Activated T-helper 9 cell treated with anti-CD3 and anti-CD28 coated beads, Interleukin-2, amount 50 U/mL, for 16 hours (primary cell): ENCODE data around the gene BSDC1.

ENCODE experiments used
- DNase-seq: peaks from one replicate; pipeline ENCODE4 v3.0.0-alpha.2; 2020; ENCODE audit warnings: low read depth

The BSDC1 gene

DNA sequence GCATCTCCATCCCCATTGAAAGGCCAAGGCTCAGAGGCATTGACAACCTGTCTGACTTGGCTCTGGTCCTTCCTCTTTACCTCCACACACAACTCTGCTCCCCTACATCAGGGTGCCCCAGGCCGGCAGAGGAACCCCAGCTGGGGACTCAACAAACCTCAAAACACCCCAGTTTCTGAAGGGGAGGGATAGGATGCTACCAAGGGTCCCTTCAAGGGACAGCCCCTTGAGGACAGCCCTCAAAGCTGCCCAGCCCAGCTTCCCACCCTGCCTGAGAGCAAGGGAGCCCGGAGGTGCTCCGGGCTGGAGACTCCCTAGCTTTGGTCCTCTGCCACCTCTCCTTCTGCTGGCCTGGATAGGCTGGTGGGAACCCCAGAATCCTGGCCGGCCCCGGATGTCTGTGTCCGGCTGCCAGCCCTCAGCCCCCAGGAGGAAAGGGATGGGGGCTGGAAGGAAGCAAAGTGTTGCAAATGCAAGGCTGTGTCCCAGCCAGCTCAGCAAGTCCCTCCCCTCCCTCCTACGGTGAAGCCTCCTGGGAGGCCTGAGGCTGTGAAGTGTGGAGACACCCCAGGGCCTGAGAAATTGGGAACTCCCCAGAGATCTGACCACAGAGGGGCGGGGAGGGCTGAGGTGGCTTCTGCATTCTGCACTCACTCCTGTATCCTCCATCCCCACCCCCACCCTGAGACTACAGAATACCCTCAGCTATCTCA is 57.1 kb downstream of the BSDC1 start:
- DNase-seq: peak; percentile 53

DNA sequence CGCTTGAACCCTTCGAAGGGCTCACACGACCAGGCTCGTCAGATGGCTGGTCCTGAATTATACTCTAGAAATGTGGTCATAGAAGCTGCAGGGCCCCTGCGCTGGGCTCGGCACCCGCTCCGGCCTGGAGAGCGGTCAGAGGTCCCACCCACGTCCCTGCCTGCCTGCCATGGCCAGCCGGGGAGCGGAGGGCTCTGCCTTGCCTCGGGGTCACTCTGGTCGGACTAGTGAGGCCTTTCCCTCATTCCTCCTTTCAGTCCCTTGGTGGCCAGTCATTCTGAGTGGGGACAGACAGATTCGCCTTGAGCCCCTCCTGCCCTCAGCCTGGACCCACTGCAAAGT is 57.7 kb downstream of the BSDC1 start:
- no peak for DNase-seq

DNA sequence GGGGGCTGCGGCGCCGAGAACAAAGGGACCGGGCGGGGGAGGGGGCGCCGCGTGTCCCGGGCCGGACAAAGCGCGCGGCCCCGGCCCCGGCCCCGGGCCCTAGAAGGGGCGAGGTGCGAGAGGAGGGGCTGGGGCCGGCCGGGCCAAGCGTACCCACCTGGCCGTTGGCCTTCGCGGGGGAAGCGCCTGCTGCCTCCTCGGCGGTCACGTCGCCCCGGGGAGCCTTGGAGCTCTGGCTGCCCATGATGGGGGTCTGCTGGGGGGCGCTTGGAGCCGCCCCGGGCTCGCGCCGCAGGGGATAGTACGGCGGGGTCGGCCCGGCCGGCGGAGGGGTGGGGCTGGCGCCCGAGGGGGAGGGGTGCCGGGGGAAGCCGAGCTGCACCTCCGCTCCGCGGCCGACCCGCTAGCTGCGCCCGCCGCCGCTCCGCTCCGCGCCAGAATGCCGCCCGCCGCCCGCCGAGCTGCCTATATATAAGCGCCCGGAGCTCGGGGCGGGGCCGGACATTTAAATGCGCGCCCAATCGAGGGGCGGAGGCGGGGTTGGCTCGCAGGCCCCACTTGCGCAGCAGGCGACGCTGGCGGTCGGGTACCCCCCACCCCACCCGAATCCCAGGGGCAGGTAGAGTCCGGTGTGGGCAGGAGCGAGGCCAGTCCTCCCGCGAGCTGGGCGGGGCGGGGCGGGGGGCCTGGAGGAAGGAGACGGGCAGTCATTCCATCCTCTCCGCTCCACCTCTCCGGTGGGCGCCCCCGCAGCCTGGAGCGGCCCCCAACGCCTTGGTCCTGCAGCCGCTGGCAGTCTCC is 58.3 kb downstream of the BSDC1 start, which contains the start of gene MARCKSL1:
MARCKSL1 (minus strand) TSS at position 444 of the 801 bp plus-strand sequence; CDS start at position 244, 200 bp downstream.
- DNase-seq: peak; percentile 79

DNA sequence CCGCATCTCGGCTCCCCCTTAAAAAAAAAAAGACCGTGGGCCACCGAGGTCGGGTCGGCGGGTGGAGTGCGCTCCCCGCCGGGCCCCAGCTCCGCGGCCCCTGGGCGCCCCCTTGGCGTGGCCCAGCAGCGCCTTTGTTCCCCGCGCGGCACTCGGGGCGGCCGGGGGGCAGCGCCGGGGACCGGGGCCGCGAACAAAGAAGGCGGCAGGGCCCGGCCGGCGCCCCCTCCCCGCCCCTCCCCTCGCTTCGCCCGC is 58.8 kb downstream of the BSDC1 start:
- DNase-seq: no peak

DNA sequence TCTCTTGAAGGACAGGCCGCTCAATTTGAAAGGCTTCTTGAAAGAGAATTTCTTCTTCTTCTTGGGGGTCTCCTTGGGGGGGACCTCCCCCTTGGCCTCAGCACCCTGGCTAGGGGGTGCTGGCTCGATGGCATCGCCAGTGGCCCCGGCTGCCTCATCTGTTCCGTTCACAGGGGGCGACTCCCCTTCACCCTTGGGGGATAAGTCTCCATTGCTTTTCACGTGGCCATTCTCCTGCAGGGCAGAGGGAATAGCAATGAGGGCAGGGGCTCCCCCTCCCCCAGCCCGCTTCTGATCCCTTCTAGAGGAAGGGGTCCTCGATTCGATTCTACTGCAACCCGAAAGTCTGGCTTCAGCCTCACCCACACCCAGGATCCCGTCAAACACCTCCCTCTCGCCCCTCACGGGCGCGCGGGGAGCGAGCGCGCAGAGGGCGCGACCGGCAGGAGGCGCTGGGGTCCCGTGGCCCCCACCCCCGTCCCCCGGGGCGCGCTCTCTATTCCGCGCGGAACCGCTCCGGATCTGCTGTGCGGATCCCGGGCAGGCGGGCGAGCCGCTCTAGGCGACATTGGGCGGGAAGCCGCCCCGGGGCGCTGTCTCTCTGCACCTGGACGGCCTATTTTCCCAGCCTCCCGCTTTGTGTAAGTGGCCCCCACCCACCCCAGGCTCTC is 59.2 kb downstream of the BSDC1 start:
- peak; percentile 58 for DNase-seq

DNA sequence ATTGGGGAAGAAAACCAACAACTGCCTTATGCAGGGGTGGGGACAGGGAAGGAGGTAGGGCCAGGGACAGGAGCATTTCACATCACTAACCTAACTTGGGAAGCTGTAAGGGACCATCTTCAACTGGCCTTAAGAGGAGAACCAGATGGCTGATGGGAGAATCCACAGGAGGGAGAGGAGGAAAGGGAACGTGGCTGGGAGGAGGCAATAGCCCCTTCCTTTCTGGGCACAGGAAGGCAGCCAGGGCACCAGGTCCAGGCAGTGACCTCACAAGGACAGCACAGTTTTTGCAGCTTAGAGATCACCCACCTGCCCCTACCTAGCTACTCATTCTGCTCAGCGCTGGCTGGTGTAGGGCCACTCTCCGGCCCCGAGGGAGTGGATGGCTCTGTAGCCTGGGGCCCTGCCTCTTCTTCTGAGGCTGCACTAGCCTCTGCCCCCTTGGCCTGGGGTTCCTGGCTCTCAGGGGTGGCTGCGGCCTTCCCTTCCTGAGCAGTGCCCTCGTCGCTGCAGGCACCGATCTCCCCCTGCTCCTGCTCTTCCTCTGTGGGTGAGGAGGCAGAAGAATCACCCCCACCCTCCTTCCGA is 59.9 kb downstream of the BSDC1 start:
- no peak for DNase-seq

DNA sequence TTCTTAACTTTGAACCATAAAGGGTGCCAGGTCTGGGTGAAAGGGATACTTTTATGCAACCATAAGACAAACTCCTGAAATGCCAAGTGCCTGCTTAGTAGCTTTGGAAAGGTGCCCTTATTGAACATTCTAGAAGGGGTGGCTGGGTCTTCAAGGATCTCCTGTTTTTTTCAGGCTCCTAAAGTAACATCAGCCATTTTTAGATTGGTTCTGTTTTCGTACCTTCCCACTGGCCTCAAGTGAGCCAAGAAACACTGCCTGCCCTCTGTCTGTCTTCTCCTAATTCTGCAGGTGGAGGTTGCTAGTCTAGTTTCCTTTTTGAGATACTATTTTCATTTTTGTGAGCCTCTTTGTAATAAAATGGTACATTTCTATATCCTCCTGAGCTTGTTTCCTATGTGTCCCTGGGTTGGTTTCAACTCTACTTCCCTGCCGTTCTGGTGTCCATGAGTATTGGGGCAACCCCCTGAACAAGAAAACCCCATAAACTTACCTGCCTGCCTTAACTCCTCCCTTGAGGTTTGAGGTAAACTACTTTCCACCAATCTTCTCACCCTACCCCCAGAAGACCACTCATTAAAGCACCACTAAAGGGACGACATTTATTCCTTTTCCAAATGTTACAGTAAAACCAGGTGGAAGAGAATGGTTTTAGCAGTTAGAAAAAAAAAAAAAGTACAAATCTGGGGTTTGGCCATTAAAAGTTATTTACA is 60.8 kb downstream of the BSDC1 start:
- no peak for DNase-seq

DNA sequence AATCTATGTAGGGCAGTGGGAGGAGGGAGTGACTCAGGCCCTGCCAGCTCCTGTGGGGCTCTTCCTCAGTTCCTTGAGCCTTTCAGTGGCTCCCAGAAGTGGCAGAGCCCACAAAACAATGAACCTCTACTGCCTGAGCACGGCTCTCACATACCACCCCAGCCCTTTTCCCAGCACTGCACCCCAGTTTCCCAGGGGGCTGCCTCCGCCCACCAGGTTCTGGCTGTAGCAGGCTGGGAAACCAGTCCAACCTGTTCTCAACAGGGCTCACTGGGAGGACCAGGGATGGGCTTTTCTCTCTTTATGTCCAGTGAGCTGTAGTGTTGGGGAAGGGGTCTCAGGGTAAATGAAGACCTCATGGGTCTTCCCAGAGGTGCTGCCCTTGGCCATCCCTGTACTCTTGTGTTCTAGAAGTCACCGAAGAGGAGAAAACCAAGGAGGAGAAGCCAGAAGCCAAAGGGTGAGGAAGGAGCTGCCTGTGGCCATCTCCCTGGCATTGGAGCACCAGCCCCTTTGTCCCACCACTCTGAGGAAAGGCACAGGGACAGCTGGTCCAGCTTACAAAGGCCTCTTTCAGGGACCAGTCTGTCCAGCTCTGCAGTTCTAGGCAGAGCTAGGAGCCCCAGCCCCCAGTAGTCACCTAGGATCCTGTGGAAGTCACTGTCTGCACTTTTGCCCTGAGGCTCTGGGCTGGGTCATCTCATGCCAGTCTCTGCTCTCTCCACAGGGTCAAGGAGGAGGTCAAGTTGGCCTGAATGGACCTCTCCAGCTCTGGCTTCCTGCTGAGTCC is 61.8 kb downstream of the BSDC1 start:
- DNase-seq: no peak

DNA sequence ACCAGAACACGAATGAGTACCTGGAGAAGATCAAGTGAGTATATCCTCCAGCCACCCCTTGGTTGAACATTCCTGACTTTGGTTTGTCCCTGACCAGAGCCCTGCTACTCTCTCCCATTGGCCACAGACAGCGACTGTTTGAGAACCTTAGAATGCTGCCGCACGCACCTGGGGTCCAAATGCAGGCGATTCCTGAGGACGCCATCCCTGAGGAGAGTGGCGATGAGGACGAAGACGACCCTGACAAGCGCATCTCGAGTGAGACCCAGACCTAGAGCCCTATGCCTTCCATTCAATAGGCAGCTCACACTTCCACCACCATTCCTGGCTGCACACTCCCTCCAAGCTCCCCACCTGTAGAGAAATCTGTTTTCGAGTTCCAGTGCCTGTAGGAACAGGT is 62.7 kb downstream of the BSDC1 start:
- DNase-seq: no peak

DNA sequence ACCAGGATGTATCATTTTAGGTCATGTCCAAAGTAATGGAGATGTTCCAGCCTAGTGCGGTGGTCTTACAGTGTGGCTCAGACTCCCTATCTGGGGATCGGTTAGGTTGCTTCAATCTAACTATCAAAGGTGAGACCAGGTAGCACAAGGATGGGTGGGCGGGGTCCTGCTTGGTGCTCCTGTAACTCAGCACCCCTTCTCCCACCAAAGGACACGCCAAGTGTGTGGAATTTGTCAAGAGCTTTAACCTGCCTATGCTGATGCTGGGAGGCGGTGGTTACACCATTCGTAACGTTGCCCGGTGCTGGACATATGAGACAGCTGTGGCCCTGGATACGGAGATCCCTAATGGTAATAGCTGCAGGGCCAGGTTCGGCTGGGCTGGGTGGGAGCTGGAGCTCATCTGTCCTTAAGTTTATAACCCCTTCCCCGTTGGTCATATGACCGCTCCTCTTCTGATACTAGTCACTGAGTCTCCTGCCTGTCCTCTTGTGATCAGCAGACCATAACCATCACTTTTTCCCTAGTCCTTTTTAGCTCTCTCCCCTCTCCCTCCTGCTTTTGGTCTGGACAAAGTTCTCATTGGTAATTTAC is 63.6 kb downstream of the BSDC1 start:
- no peak for DNase-seq

DNA sequence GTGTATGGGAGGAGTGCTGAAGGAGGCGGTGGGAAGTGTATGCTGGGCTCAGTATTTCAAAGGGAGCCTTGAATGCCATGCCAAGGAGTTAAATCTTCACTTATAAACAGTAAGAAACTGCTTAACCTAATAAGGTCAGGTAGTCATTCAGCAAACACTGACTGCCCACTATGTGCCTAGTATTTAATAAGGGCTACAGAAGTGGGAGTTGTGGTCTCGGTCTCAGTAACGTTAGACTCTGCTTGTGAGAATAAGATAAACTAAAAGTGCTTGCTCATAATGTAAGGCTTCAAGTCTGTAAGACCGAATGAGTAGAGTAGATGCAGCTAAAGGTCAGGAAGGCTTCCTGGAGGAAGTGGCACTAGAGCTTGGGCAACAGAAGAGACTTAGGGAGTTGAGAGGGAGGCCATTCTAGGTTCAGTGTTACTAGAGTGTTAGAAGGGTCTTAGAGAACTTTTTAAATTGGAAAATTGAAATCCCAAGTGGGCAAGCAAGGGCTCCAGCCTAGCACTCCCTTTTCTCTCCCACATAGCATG is 64.2 kb downstream of the BSDC1 start:
- DNase-seq: no peak

DNA sequence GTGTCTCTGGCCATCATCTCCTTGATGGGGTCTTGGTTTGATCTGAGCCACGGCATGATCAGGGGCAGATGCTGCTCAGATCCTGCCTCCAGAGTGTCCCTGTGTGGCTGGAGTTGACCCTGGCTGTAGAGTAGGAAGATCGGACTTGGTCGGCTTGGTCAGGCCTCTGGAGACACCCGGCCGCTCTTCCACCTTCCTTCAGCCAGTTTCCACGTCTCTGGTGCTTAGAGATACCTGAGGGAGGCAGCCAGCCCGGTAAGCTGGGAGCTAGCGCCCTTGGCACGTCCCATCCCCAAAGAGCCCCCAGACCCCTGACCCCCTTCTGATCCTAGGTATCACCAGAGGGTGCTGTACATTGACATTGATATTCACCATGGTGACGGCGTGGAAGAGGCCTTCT is 67.0 kb downstream of the BSDC1 start:
- DNase-seq: no peak

DNA sequence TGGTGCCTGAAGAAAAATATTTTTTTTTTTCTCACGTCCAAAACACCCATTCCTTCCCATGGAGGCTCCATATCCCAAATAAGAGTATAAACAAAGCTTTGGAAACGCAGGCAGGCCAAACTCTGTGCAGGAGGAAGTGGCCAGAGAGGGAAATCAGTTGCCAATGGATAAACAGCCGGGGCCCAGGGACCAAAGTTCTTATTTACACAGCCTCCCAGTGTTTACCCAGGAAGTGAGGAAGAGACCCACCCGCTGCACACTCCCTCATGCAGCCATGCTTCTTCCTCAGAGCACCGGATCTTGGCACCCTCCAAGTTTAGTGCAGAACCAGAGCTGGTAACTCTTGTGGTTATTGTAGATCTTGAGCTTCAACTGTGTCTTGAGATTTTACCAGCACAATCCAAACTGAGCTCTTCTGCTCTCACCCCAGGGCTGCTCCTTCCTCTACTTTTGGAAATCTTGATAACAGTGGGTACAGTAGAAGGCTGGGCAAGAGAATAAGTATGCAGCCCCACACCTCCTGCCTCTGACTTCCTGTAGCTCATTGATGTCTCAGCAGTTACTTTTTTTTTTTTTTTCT is 72.4 kb downstream of the BSDC1 start:
- no peak for DNase-seq

DNA sequence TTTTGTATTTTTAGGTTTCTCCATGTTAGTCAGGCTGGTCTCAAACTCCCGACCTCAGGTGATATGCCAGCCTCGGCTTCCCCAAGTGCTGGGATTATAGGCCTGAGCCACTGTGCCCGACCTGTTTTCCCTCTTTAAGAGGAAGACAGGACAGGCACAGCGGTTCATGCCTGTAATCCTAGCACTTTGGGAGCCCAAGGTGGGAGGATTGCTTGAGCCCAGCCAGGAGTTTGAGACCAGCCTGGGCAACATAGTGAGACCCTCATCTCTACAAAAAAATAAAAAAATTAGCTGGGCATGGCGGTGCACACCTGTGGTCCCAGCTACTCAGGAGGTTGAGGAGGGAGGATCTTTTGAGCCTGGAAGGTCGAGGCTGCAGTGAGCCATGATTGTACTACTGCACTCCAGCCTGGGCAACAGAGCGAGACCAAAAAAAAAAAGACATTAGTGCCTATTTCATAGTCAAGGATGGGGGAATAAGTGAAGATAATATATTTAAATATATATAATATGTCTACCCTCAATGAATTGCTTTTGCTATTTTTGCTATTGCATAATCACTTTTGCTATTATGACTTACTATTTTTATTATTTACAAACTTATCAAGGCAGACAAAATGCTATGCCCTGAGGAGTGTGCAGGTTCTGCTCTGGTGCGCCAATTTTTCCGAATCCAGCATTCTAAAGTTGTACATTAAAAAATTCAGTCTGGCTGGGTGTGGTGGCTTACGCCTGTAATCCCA is 75.9 kb downstream of the BSDC1 start:
- no peak for DNase-seq

DNA sequence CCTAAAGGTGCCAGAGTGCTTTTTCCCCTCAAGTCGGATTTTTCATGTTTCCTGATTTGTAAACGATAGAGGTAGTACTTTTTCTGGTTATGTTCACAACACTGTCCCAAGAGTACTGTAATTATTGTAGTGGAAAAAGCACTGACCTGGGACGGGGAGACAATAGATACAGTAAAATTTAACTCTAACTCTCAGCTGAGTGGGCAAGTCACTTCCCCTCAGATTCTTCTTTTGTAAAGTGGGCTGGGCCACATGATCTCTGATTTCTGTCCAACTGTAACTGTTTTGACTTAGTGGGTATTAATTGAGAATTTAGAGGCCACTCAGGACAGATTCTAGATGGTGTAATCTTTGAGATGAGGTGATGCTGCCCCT is 77.4 kb downstream of the BSDC1 start:
- DNase-seq: no peak
